ENCODE results near the gene ATXN7L1.

GRCh38 chr7:105638902-105639495 is 237.4 kb downstream of the ATXN7L1 start:
- TF ChIP-seq CTCF (IDR thresholded peaks at IDR 0.05): no peak
- no peak for TF ChIP-seq POLR2A (IDR thresholded peaks at IDR 0.05)
